PC-3 (cell line): ENCODE measurements around the gene LY86. TPM values are rescaled to one million over a fixed set of nuclear protein-coding genes. Genes with fewer than 3 reads are reported as not detected.

Experiments
- ATAC-seq: fragments of 200-7000 bp; cut with Tn5 transposase; 2 replicates; pipeline ENCODE4 v1.9.1; 2020; ENCODE audit warnings: mild to moderate bottlenecking, moderate library complexity
- BruUV-seq: library from RNA; stranded (reverse); fragments of 400-500 nt; replicated peaks from 2 replicates; lab custom pipeline; 2021; lab: Mats Ljungman, UMichigan
- CTCF ChIA-PET: fragments of 300-600 bp; sonication (Branson Sonifier 250); formaldehyde crosslinking; loops from one replicate; lab custom pipeline; 2022; ENCODE audit warnings: antibody characterized with exemption; lab: Charles Lee
- POLR2A ChIA-PET: fragments of 300-600 bp; sonication (Branson Sonifier 250); formaldehyde crosslinking; loops from one replicate; lab custom pipeline; 2022; ENCODE audit warnings: antibody characterized with exemption; ENCODE audit not compliant: unreplicated experiment; lab: Charles Lee
- DNase-seq: peaks from one replicate; pipeline ENCODE4 v3.0.0-alpha.2; 2015
- H2AFZ ChIP-seq: fragments of 300-600 bp; sonication (generic); 2 replicates; pipeline ENCODE4 v1.6.0; 2016; ENCODE audit warnings: antibody characterized with exemption, low read length
- H3F3A ChIP-seq: fragments of 300-600 bp; sonication (generic); one replicate; pipeline ENCODE4 v1.6.0; 2017; ENCODE audit warnings: antibody characterized with exemption, low read length, control low read depth, mild to moderate bottlenecking; ENCODE audit not compliant: unreplicated experiment
- H3K27ac ChIP-seq: fragments of 300-600 bp; sonication (generic); 2 replicates; pipeline ENCODE4 v1.5.1; 2016; ENCODE audit warnings: mild to moderate bottlenecking, low read length
- H3K27me3 ChIP-seq: fragments of 300-600 bp; sonication (generic); 2 replicates; pipeline ENCODE4 v1.6.1; 2016; ENCODE audit warnings: low read length, mixed read lengths
- H3K36me3 ChIP-seq: fragments of 300-600 bp; sonication (generic); 2 replicates; pipeline ENCODE4 v1.6.1; 2016; ENCODE audit warnings: low read depth, mixed run types, low read length, mixed read lengths
- H3K4me1 ChIP-seq: fragments of 300-600 bp; sonication (generic); 2 replicates; pipeline ENCODE4 v1.5.1; 2016; ENCODE audit warnings: low read length; ENCODE audit not compliant: insufficient read depth
- H3K4me2 ChIP-seq: fragments of 300-600 bp; sonication (generic); 2 replicates; pipeline ENCODE4 v1.6.0; 2016; ENCODE audit warnings: low read length
- H3K4me3 ChIP-seq: fragments of 300-600 bp; sonication (generic); 2 replicates; pipeline ENCODE4 v1.5.1; 2016; ENCODE audit warnings: mild to moderate bottlenecking, low read length, mixed read lengths
- H3K79me2 ChIP-seq: fragments of 300-600 bp; sonication (generic); 2 replicates; pipeline ENCODE4 v1.6.1; 2017; ENCODE audit warnings: low read length, mixed read lengths
- H3K9ac ChIP-seq: fragments of 300-600 bp; sonication (generic); 2 replicates; pipeline ENCODE4 v1.6.0; 2016; ENCODE audit warnings: mild to moderate bottlenecking, low read length
- H3K9me2 ChIP-seq: fragments of 300-600 bp; sonication (generic); replicated peaks from 2 replicates; pipeline ENCODE4 v1.6.1; 2016; ENCODE audit warnings: mixed run types, low read length, mixed read lengths
- H3K9me3 ChIP-seq: fragments of 300-600 bp; sonication (generic); 2 replicates; pipeline ENCODE4 v1.6.1; 2016; ENCODE audit warnings: low read length, mixed read lengths
- H4K20me1 ChIP-seq: fragments of 300-600 bp; sonication (generic); 2 replicates; pipeline ENCODE4 v1.6.1; 2016; ENCODE audit warnings: low read length, mixed read lengths
- EZH2 ChIP-seq: fragments of 300-600 bp; sonication (generic); IDR thresholded peaks from one replicate; pipeline ENCODE4 v1.6.1; 2017; ENCODE audit warnings: antibody characterized with exemption, mild to moderate bottlenecking, low read length; ENCODE audit not compliant: unreplicated experiment
- EZH2phosphoT487 ChIP-seq: fragments of 300-600 bp; sonication (generic); IDR thresholded peaks from 2 replicates; pipeline ENCODE4 v1.6.1; 2018; ENCODE audit warnings: mild to moderate bottlenecking, antibody characterized with exemption, low read length, borderline replicate concordance
- intact Hi-C: fragments of 100-400 bp; cut with micrococcal nuclease; formaldehyde crosslinking; loops from 2 replicates; pipeline ENCODE4 v1.9.0; 2023
- total RNA-seq: library from RNA; depleted of rRNA; stranded (reverse); fragments of >200 nt; gene quantifications from 2 replicates; pipeline ENCODE4 v1.2.3, GENCODE V29; 2014
- TF ChIP-seq, protein P1 (sequence below): fragments of 300-600 bp; sonication (generic); conservative IDR thresholded peaks from 2 replicates; pipeline ENCODE4 v1.5.1; 2017; ENCODE audit warnings: antibody characterized with exemption, low read depth, mild to moderate bottlenecking, low read length

LY86 gene
- total RNA-seq, 1 experiment from 2014 or later, result not detected

DNA sequence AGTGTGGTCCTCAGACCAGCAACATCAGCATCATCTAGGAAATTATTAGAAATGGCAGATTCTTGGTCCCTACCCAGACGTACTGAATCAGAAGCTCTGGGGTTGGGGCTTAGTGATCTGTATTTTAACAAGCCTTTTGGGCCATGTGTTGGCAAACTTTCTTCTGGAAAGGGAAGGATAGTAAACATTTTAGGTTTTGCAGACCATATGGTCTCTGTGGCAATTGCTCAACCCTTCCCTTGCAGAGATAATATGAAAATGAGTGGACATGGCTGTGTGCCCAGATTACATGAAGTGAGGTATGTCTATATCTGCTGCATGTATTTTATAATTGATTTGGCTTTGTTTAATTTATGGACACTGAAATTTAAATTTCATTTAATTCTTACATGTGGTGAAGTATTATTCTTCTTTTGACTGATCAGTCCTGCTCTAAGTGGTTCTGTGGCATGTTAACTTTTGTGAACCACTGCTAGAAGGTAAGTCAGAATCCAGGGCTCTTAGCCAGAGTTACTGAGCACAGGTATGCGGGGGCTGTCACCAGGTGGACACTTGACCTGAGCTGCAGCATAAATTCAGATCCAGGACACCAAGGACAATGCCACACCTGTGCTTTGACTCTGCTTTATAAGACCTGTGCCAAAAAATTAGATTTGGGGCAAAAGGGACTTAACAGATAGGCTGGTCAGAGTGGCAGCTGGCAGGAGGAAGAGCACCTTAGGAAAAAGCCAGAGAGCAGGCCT, 43.2 kb downstream of the LY86 start:
- Histone ChIP-seq H3K9me2 (no peaks in the 10 kb centered on the region), H4K20me1 (no peaks in the 10 kb centered on the region), H3K79me2 (no peaks in the 10 kb centered on the region), H3K36me3 (no peaks in the 10 kb centered on the region), H3F3A (no peaks in the 10 kb centered on the region), H3K4me1 (no peaks in the 10 kb centered on the region), H3K4me2 (no peak overlapping the region), H2AFZ (no peak overlapping the region), H3K9ac (no peak overlapping the region), H3K9me3 (no peaks in the 10 kb centered on the region), H3K27me3 (peaks cover 61% of the 10 kb centered on the region), H3K4me3 (no peak overlapping the region), H3K27ac (no peak overlapping the region)
- ATAC-seq, result no peak
- BruUV-seq, result no TSS peak
- ChIA-PET CTCF (no interaction called here), POLR2A (no interaction called here)
- no peak for TF ChIP-seq EZH2phosphoT487
- TF ChIP-seq, protein P1, sequence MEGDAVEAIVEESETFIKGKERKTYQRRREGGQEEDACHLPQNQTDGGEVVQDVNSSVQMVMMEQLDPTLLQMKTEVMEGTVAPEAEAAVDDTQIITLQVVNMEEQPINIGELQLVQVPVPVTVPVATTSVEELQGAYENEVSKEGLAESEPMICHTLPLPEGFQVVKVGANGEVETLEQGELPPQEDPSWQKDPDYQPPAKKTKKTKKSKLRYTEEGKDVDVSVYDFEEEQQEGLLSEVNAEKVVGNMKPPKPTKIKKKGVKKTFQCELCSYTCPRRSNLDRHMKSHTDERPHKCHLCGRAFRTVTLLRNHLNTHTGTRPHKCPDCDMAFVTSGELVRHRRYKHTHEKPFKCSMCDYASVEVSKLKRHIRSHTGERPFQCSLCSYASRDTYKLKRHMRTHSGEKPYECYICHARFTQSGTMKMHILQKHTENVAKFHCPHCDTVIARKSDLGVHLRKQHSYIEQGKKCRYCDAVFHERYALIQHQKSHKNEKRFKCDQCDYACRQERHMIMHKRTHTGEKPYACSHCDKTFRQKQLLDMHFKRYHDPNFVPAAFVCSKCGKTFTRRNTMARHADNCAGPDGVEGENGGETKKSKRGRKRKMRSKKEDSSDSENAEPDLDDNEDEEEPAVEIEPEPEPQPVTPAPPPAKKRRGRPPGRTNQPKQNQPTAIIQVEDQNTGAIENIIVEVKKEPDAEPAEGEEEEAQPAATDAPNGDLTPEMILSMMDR, result no peak
- TF ChIP-seq EZH2, result no peak
- peak; percentile 14 for DNase-seq
- intact Hi-C loops, result no loop called here

DNA sequence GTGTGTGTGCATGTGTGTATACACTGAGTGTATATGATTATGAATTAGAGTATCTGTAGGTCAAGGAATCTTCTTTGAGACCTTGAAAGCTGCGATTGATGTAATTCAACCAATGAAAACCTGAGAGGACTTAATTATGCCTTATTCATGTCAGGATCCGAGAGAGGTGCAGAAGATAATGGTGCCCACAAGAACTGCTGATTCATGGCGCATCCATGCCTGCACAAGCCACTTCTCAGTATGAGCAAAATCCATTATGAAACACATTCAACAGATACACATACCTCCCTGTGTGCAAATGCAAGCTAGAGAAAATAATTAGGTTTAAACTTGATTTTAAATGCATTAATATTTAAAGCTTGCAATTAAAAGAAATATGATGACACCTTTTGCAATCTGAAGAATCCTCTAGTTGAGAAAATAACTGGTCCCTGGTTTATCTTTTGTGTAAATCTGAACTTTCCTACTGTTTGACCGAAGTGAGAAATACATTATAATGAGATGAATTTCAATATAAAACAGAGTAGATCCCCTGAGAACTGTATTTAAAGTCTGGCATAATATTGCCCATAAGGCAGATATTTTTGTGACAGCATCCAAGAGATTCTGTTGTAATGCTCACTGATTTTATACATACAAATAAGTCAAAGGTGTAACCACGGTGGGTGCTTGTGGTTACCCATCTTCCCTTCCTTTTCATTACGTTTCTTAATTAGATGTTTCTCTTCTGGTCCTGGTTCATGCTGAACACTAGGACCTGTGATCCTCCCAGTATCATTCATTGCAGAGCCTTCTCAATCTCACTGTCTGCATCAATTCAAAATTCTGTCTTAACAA, 45.6 kb downstream of the LY86 start:
- no peak for DNase-seq
- Histone ChIP-seq H3K4me2 (no peak overlapping the region), H4K20me1 (no peaks in the 10 kb centered on the region), H3K79me2 (no peaks in the 10 kb centered on the region), H3F3A (no peaks in the 10 kb centered on the region), H3K27ac (no peak overlapping the region), H3K9me2 (no peaks in the 10 kb centered on the region), H3K36me3 (no peaks in the 10 kb centered on the region), H3K9ac (no peak overlapping the region), H3K4me3 (no peak overlapping the region), H3K4me1 (no peaks in the 10 kb centered on the region), H3K27me3 (peaks cover 39% of the 10 kb centered on the region), H2AFZ (no peak overlapping the region), H3K9me3 (no peaks in the 10 kb centered on the region)
- TF ChIP-seq EZH2 (no peak), EZH2phosphoT487 (no peak)
- TF ChIP-seq, protein P1, result no peak
- ATAC-seq, result no peak
- CTCF ChIA-PET, result no interaction called here
- BruUV-seq, result no TSS peak
- intact Hi-C loops, result no loop called here
- POLR2A ChIA-PET, result no interaction called here

DNA sequence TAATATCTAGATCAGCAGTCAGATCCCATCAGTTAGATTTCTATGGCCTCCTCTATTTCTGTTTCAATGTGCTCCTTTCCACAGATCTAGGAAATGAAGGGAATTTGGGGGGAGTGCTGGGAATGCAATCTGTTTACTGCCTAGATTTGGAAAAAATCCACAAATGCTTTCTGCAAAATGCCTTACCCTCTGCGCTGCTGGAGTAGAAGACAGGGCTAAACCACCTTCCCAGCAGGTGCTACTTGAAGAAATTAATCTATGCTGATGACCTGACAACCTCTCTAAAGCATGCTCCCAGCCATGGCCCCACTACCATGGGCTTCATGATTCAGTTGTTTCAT, 46.2 kb downstream of the LY86 start:
- no peak overlapping the region for H3K4me3 ChIP-seq
- H3K4me1 ChIP-seq, result no peaks in the 10 kb centered on the region
- H3K9me3 ChIP-seq, result no peaks in the 10 kb centered on the region
- no peaks in the 10 kb centered on the region for H3F3A ChIP-seq
- ChIA-PET POLR2A (no interaction called here), CTCF (no interaction called here)
- TF ChIP-seq, protein P1, result no peak
- TF ChIP-seq EZH2 (no peak), EZH2phosphoT487 (no peak)
- no peak overlapping the region for H3K9ac ChIP-seq
- no peak overlapping the region for H3K4me2 ChIP-seq
- H3K36me3 ChIP-seq, result no peaks in the 10 kb centered on the region
- DNase-seq (no peak), ATAC-seq (no peak)
- BruUV-seq, result no TSS peak
- H3K27me3 ChIP-seq, result peaks cover 37% of the 10 kb centered on the region
- no peak overlapping the region for H2AFZ ChIP-seq
- intact Hi-C loops, result no loop called here
- no peaks in the 10 kb centered on the region for H3K9me2 ChIP-seq
- no peaks in the 10 kb centered on the region for H3K79me2 ChIP-seq
- no peaks in the 10 kb centered on the region for H4K20me1 ChIP-seq
- H3K27ac ChIP-seq, result no peak overlapping the region
